SK-N-SH (cell line): Measurements from ENCODE around the gene ARHGEF19. TPM values are rescaled to one million over a fixed set of nuclear protein-coding genes. Genes with fewer than 3 reads are reported as not detected.

Experiments used
- CTCF ChIA-PET: fragments of 300-600, 350-600 bp; formaldehyde crosslinking; extraction: SDS; loops from one replicate; lab custom pipeline; 2021; lab: Yijun Ruan, JAX
- POLR2A ChIA-PET: fragments of 350-600 bp; sonication (Branson Sonifier 250); formaldehyde crosslinking; extraction: SDS; loops from one replicate; lab custom pipeline; 2020; ENCODE audit warnings: antibody characterized with exemption, inconsistent platforms; lab: Yijun Ruan, JAX
- DNase-seq: peaks from one replicate; pipeline ENCODE4 v3.0.0; 2012
- H2AFZ ChIP-seq: fragments of 200-600 bp; sonication (generic); 2 replicates; pipeline ENCODE4 v1.8.1; 2016; ENCODE audit warnings: antibody characterized with exemption, mild to moderate bottlenecking, low read depth
- H3F3A ChIP-seq: fragments of 200-600 bp; sonication (generic); replicated peaks from 2 replicates; pipeline ENCODE3; 2016; ENCODE audit warnings: antibody characterized with exemption, mild to moderate bottlenecking; ENCODE audit not compliant: insufficient read depth
- H3K27ac ChIP-seq, 2 experiments: fragments of 200-500 bp in 1 of 2; fragments of 200-600 bp in 1 of 2; sonication (Bioruptor generic) in 1 of 2; sonication (generic), shearing (Covaris generic) in 1 of 2; 2 replicates each; pipeline versions ENCODE4 v1.5.1 to v1.6.1; 2014 to 2016; ENCODE audit warnings: low read depth in 2 of 2, inconsistent platforms in 1 of 2, low read length in 1 of 2, mild to moderate bottlenecking in 1 of 2, mixed read lengths in 1 of 2
- H3K27me3 ChIP-seq: fragments of 200-600 bp; sonication (generic), shearing (Covaris generic); 2 replicates; pipeline ENCODE4 v1.6.1; 2016; ENCODE audit warnings: mixed run types; ENCODE audit not compliant: insufficient read depth
- H3K36me3 ChIP-seq, 2 experiments: fragments of 200-500 bp in 1 of 2; fragments of 200-600 bp in 1 of 2; sonication (Bioruptor generic) in 1 of 2; sonication (generic) in 1 of 2; replicated peaks in 1 of 2; 2 replicates each; pipeline versions ENCODE3 to v1.5.1; 2014 to 2016; ENCODE audit warnings: low read length in 1 of 2, mild to moderate bottlenecking in 1 of 2; ENCODE audit not compliant: insufficient read depth in 2 of 2, control insufficient read depth in 1 of 2
- H3K4me1 ChIP-seq, 2 experiments: fragments of 200-500 bp in 1 of 2; fragments of 200-600 bp in 1 of 2; sonication (Bioruptor generic) in 1 of 2; sonication (generic), shearing (Covaris generic) in 1 of 2; 2 replicates each; pipeline versions ENCODE4 v1.5.1 to v1.6.1; 2014 to 2016; ENCODE audit warnings: low read depth in 1 of 2, low read length in 1 of 2, mixed run types in 1 of 2; ENCODE audit not compliant: insufficient read depth in 2 of 2, control insufficient read depth in 1 of 2
- H3K4me2 ChIP-seq: fragments of 200-600 bp; sonication (generic), shearing (Covaris generic); 2 replicates; pipeline ENCODE4 v1.6.1; 2017; ENCODE audit warnings: mixed run types
- H3K4me3 ChIP-seq, 2 experiments: fragments of 200-500 bp in 1 of 2; fragments of 200-600 bp in 1 of 2; sonication (Bioruptor generic) in 1 of 2; sonication (generic), shearing (Covaris generic) in 1 of 2; 2 replicates each; pipeline versions ENCODE4 v1.5.1 to v1.8.1; 2014 to 2016; ENCODE audit warnings: low read depth in 2 of 2, inconsistent platforms in 1 of 2, low read length in 1 of 2, mild to moderate bottlenecking in 1 of 2, mixed read lengths in 1 of 2, moderate library complexity in 1 of 2
- H3K79me2 ChIP-seq: fragments of 200-600 bp; sonication (generic); 2 replicates; pipeline ENCODE4 v1.8.1; 2017; ENCODE audit warnings: mild to moderate bottlenecking; ENCODE audit not compliant: insufficient read depth
- H3K9ac ChIP-seq: fragments of 200-600 bp; sonication (generic); 2 replicates; pipeline ENCODE4 v1.6.1; 2017; ENCODE audit warnings: mixed run types
- H3K9me2 ChIP-seq: fragments of 200-600 bp; sonication (generic); 2 replicates; pipeline ENCODE4 v1.6.1; 2017; ENCODE audit warnings: mixed run types
- H3K9me3 ChIP-seq: fragments of 200-600 bp; sonication (generic); 2 replicates; pipeline ENCODE4 v1.6.1; 2017; ENCODE audit warnings: mixed run types, mild to moderate bottlenecking, moderate library complexity
- H4K20me1 ChIP-seq: fragments of 200-600 bp; sonication (generic); 2 replicates; pipeline ENCODE4 v1.6.1; 2017; ENCODE audit warnings: mild to moderate bottlenecking, mixed run types; ENCODE audit not compliant: insufficient read depth
- EP300 ChIP-seq, 2 experiments: IDR thresholded peaks; 2 replicates each; pipeline versions ENCODE4 v1.4.0 to v1.6.1; 2012; ENCODE audit warnings: borderline replicate concordance in 1 of 2, low read depth in 1 of 2, low read length in 1 of 2
- FOSL2 ChIP-seq: IDR thresholded peaks from 2 replicates; pipeline ENCODE4 v1.4.0; 2012; ENCODE audit warnings: low read depth, mild to moderate bottlenecking, moderate library complexity, borderline replicate concordance
- GABPA ChIP-seq: IDR thresholded peaks from 2 replicates; pipeline ENCODE4 v1.4.0; 2012; ENCODE audit warnings: low read depth, mild to moderate bottlenecking
- MEF2A ChIP-seq: IDR thresholded peaks from 2 replicates; pipeline ENCODE4 v1.4.0; 2012; ENCODE audit warnings: low read depth, borderline replicate concordance
- RCOR1 ChIP-seq: fragments of 150-350 bp; IDR thresholded peaks from 2 replicates; pipeline ENCODE4 v1.6.1; 2017; ENCODE audit warnings: antibody characterized with exemption, low read length
- REST ChIP-seq: IDR thresholded peaks from 2 replicates; pipeline ENCODE4 v1.6.1; 2012; ENCODE audit warnings: mild to moderate bottlenecking, low read depth, low read length, moderate library complexity
- SIN3A ChIP-seq: IDR thresholded peaks from 2 replicates; pipeline ENCODE4 v1.6.1; 2012; ENCODE audit warnings: low read depth, mild to moderate bottlenecking, low read length, moderate library complexity, borderline replicate concordance
- ZBTB33 ChIP-seq: IDR thresholded peaks from 2 replicates; pipeline ENCODE4 v1.4.0; 2012; ENCODE audit warnings: low read depth, borderline replicate concordance
- WGBS: methylation state at CpG from one replicate; pipeline ENCODE4 v1.1.6; 2017; ENCODE audit warnings: low lambda C conversion rate; 5-methylcytosine and 5-hydroxymethylcytosine counted together
- polyA plus RNA-seq, 3 experiments: library from polyadenylated mRNA; depleted of rRNA; stranded (reverse); fragments of >200 nt; gene quantifications; 2 replicates each; pipeline ENCODE4 v1.2.3, GENCODE V29; 2012

The ARHGEF19 gene
- polyA plus RNA-seq, 1 of the 3 experiments (the other 2 are of a cell fraction): 11.5 TPM

GRCh38 chr1:16204216-16204615 lies 8.2 kb downstream of the ARHGEF19 start:
- ChIA-PET POLR2A (no interaction called here), CTCF (interaction anchor here (0.8 to 6.8 kb wide), 11 partner anchors 8 to 162 kb away, joined by 3 to 43 read pairs (median 4); partner anchors contain the start of genes FAM131C and SZRD1)
- WGBS: 85% methylated on average over 2 of the region's 2 CpGs

More at GRCh38 chr1:16204216-16204615, 8.2 kb downstream of the ARHGEF19 start:
- H3K79me2 ChIP-seq: no peaks in the 10 kb centered on the region
- H3K9ac ChIP-seq: no peak overlapping the region
- peaks cover 0 to 22% of the 10 kb centered on the region in 2 experiments; a peak in 1 of 4 replicates for H3K4me1 ChIP-seq
- H2AFZ ChIP-seq: no peak overlapping the region
- H3K9me2 ChIP-seq: no peaks in the 10 kb centered on the region
- H3K4me3 ChIP-seq: no peak overlapping the region
- H3K9me3 ChIP-seq: no peaks in the 10 kb centered on the region
- peaks cover 11% of the 10 kb centered on the region for H3F3A ChIP-seq
- no peaks in the 10 kb centered on the region for H3K27me3 ChIP-seq
- no peak for TF ChIP-seq GABPA
- TF ChIP-seq FOSL2: no peak
- no peak for TF ChIP-seq EP300 (IDR thresholded peaks at IDR 0.05; ENCODE audit: borderline replicate concordance in 1 of 2, low read depth in 1 of 2, low read length in 1 of 2)
- no peak for TF ChIP-seq SIN3A
- TF ChIP-seq ZBTB33: no peak
- TF ChIP-seq REST: no peak
- TF ChIP-seq MEF2A: no peak
- no peak for TF ChIP-seq RCOR1
- TF ChIP-seq, all 33 proteins: peak for 0
- H4K20me1 ChIP-seq: no peaks in the 10 kb centered on the region
- H3K4me2 ChIP-seq: no peak overlapping the region
- no peaks in the 10 kb centered on the region for H3K36me3 ChIP-seq
- no peak for DNase-seq
- H3K27ac ChIP-seq: no peak overlapping the region
